Sigmoid colon (tissue), 7 donors: ENCODE measurements around the gene ABCD4. TPM values are rescaled to one million over a fixed set of nuclear protein-coding genes. Genes with fewer than 3 reads are reported as not detected.

ENCODE experiments used
- DNase-seq: peaks from one replicate; pipeline ENCODE4 v3.0.0-alpha.2; 2019
- H3K27ac ChIP-seq, 4 donors: fragments of 200-600 bp; sonication (generic); one replicate each; pipeline ENCODE4 v1.5.1; 2016 to 2019; ENCODE audit warnings: mild to moderate bottlenecking in 1 of 4
- H3K27me3 ChIP-seq, 3 donors: fragments of 200-600 bp; sonication (generic); one replicate each; pipeline ENCODE4 v1.5.1; 2019; ENCODE audit warnings: mild to moderate bottlenecking in 1 of 3
- H3K36me3 ChIP-seq, 4 donors: fragments of 200-600 bp; sonication (generic); one replicate each; pipeline ENCODE4 v1.5.1; 2016 to 2019
- H3K4me1 ChIP-seq, 4 donors: fragments of 200-600 bp; sonication (generic); one replicate each; pipeline ENCODE4 v1.5.1; 2017 to 2019
- H3K4me3 ChIP-seq, 4 donors: fragments of 200-600 bp; sonication (generic); one replicate each; pipeline ENCODE4 v1.5.1; 2017 to 2019; ENCODE audit warnings: mild to moderate bottlenecking in 2 of 4, moderate library complexity in 1 of 4
- H3K9me3 ChIP-seq, 4 donors: fragments of 200-600 bp in 3 of 4; sonication (generic) in 3 of 4; one replicate each; pipeline versions ENCODE4 v1.5.1 to v1.6.1; 2013 to 2019
- EP300 ChIP-seq, 4 donors: sonication (generic); formaldehyde crosslinking; IDR thresholded peaks; one replicate each; pipeline ENCODE4 v1.6.1; 2017; ENCODE audit warnings: antibody characterized with exemption in 4 of 4
- POLR2A ChIP-seq, 2 donors: fragments of 450-650 bp; IDR thresholded peaks; one replicate each; pipeline ENCODE4 v1.6.1; 2016; ENCODE audit warnings: antibody characterized with exemption in 2 of 2, mild to moderate bottlenecking in 2 of 2, moderate library complexity in 2 of 2
- POLR2AphosphoS5 ChIP-seq, 4 donors: sonication (generic); formaldehyde crosslinking; IDR thresholded peaks; one replicate each; pipeline ENCODE4 v1.6.1; 2017; ENCODE audit warnings: antibody characterized with exemption in 4 of 4
- WGBS, 2 donors: extraction: QIAGEN DNeasy Blood & Tissue Kit; methylation state at CpG; one replicate each; pipeline ENCODE4 v1.1.7; 2013; 5-methylcytosine and 5-hydroxymethylcytosine counted together
- intact Hi-C: fragments of 100-400 bp; cut with DNase I; formaldehyde crosslinking; loops from one replicate; pipeline ENCODE4 v1.15.1; 2023
- polyA plus RNA-seq, 3 donors: library from polyadenylated mRNA; stranded (reverse); fragments of 200-250 nt; gene quantifications; one replicate each; pipeline ENCODE4 v1.2.3, GENCODE V29; 2013
- total RNA-seq, 4 donors: library from RNA; depleted of rRNA; stranded (reverse); fragments of >200 nt; gene quantifications; one replicate each; pipeline ENCODE4 v1.1.0, GENCODE V29; 2016
- TF ChIP-seq, protein P1 (sequence below), 4 experiments: fragments of 450-650 bp in 3 of 4; fragments of 200-600 bp in 1 of 4; IDR thresholded peaks; one replicate each; pipeline ENCODE4 v1.5.1; 2016 to 2019; ENCODE audit warnings: antibody characterized with exemption in 4 of 4, mild to moderate bottlenecking in 3 of 4, moderate library complexity in 2 of 4
- donor health status: healthy with polysubstance abuse.
- donor health status: Bipolar disorder and iron deficiency.
- donor health status: healthy.

ABCD4 gene
- total and polyA plus RNA-seq, 7 donors, result 13.6 to 50.1 (median 28.9) TPM

GRCh38 chr14:74267588-74267987 lies 35.1 kb downstream of the ABCD4 start:
- no peaks in the 10 kb centered on the region for H3K4me1 ChIP-seq
- no peaks in the 10 kb centered on the region for H3K27me3 ChIP-seq
- H3K36me3 ChIP-seq, result no peaks in the 10 kb centered on the region
- intact Hi-C loops, result no loop called here
- H3K9me3 ChIP-seq, result no peaks in the 10 kb centered on the region
- H3K27ac ChIP-seq, result no peak overlapping the region
- 63 to 82% methylated on average over 3 of the region's 3 CpGs for WGBS, 2 donors
- DNase-seq, result no peak
- no peak overlapping the region for H3K4me3 ChIP-seq
- TF ChIP-seq EP300 (IDR thresholded peaks at IDR 0.05), result no peak
- no peak for TF ChIP-seq POLR2AphosphoS5 (IDR thresholded peaks at IDR 0.05)
- TF ChIP-seq, protein P1, sequence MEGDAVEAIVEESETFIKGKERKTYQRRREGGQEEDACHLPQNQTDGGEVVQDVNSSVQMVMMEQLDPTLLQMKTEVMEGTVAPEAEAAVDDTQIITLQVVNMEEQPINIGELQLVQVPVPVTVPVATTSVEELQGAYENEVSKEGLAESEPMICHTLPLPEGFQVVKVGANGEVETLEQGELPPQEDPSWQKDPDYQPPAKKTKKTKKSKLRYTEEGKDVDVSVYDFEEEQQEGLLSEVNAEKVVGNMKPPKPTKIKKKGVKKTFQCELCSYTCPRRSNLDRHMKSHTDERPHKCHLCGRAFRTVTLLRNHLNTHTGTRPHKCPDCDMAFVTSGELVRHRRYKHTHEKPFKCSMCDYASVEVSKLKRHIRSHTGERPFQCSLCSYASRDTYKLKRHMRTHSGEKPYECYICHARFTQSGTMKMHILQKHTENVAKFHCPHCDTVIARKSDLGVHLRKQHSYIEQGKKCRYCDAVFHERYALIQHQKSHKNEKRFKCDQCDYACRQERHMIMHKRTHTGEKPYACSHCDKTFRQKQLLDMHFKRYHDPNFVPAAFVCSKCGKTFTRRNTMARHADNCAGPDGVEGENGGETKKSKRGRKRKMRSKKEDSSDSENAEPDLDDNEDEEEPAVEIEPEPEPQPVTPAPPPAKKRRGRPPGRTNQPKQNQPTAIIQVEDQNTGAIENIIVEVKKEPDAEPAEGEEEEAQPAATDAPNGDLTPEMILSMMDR (IDR thresholded peaks at IDR 0.05), result no peak
- no peak for TF ChIP-seq POLR2A (IDR thresholded peaks at IDR 0.05)

DNA sequence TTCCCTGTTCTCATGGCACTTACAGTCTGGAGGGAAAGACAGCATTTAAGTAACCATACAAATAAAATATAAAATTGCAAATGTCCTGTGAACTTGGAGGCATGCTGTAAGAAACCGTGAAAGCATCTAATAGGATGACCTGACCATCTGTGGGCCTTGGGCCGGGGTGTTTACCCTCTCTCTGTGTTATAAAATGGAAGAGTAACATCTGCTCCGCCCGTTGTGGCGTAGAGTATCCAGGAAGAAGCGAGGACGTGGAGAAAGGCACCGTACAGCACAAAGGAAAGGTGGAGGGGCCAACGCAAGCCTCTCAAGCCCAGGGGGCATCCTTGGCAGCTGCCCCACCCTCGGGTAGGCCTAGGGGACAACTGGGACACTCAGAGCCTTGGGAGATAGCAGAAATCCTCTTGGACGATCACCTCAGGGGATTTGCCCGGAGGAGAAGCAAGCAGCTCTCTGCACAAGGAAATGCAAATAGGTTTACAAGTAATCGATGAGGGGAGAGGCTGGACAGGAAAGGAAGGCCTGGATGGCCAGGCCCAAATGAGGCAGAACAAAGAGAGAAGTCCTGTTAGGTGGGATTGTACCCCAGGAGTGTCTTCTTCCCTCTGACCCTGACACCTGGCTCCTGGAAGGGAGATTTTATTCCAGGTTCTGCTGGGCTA lies 37.3 kb downstream of the ABCD4 start:
- no peaks in the 10 kb centered on the region for H3K4me1 ChIP-seq
- H3K36me3 ChIP-seq, result no peaks in the 10 kb centered on the region
- no peak overlapping the region for H3K4me3 ChIP-seq
- H3K9me3 ChIP-seq, result no peaks in the 10 kb centered on the region
- H3K27me3 ChIP-seq, result no peaks in the 10 kb centered on the region
- TF ChIP-seq POLR2AphosphoS5 (IDR thresholded peaks at IDR 0.05) (no peak), POLR2A (IDR thresholded peaks at IDR 0.05) (no peak), EP300 (IDR thresholded peaks at IDR 0.05) (no peak)
- TF ChIP-seq, protein P1 (IDR thresholded peaks at IDR 0.05), result no peak
- 24 to 54% methylated on average over 13 of the region's 13 CpGs for WGBS, 2 donors
- no peak overlapping the region for H3K27ac ChIP-seq
- intact Hi-C loops, result no loop called here
- no peak for DNase-seq

DNA sequence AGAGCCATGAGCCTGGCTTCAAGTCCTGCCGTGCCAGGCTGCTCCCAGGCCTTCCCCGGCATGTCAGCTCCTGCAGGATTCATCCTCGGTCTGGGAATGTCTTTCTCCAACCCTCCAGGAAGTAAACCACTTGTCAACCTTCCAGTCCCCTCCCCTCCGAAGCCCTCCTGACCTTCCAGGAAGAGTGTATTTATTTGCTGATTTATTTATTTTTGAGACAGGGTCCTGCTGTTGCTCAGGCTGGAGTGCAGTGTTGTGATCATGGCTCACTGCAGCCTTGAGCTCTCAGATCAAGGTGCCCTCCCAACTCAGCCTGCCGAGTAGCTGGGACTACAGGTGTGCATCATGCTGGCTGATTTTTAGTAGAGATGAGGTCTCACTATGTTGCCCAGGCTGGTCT lies 38.8 kb downstream of the ABCD4 start:
- no peaks in the 10 kb centered on the region for H3K9me3 ChIP-seq
- no peaks in the 10 kb centered on the region for H3K36me3 ChIP-seq
- TF ChIP-seq EP300 (IDR thresholded peaks at IDR 0.05), result no peak
- H3K27ac ChIP-seq, result no peak overlapping the region
- H3K4me1 ChIP-seq, result no peaks in the 10 kb centered on the region
- H3K4me3 ChIP-seq, result no peak overlapping the region
- 73 to 76% methylated on average over 5 of the region's 5 CpGs for WGBS, 2 donors
- intact Hi-C loops, result no loop called here
- DNase-seq, result no peak
- peaks cover 0 to 3% (median 0%) of the 10 kb centered on the region in 3 donors for H3K27me3 ChIP-seq

DNA sequence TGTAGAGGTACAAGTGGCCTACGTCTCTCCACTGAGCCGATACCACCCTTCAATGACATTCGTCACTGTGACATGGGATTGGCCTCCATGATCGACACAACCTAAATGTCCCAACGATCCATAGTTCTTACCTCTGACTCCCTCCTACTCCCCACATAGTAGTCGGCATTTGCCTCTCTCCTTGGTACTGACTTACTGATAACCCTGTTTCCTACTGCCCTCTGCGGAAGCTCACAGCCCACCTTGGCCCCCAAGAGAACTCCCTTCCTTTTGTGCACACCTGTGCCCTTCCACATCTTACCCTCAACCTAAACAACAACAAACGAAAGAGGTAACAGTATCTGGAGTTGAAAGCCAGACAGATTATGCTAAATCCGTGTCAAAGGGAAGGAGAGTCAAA lies 39.6 kb downstream of the ABCD4 start:
- DNase-seq, result no peak
- peaks cover 0 to 5% (median 4%) of the 10 kb centered on the region in 4 donors for H3K4me1 ChIP-seq
- no peak for TF ChIP-seq POLR2A (IDR thresholded peaks at IDR 0.05)
- TF ChIP-seq POLR2AphosphoS5 (IDR thresholded peaks at IDR 0.05), result no peak
- TF ChIP-seq, protein P1 (IDR thresholded peaks at IDR 0.05), result no peak
- TF ChIP-seq EP300 (IDR thresholded peaks at IDR 0.05), result no peak
- peaks cover 0 to 10% (median under 1%) of the 10 kb centered on the region in 3 donors for H3K27me3 ChIP-seq
- intact Hi-C loops, result no loop called here
- no peak overlapping the region for H3K27ac ChIP-seq
- H3K9me3 ChIP-seq, result no peaks in the 10 kb centered on the region
- no peaks in the 10 kb centered on the region for H3K36me3 ChIP-seq
- no peak overlapping the region for H3K4me3 ChIP-seq
- 84 to 90% methylated on average over 9 of the region's 9 CpGs for WGBS, 2 donors

- H3K4me1 ChIP-seq, result peaks cover 0 to 15% (median 12%) of the 10 kb centered on the region in 4 donors
- H3K36me3 ChIP-seq, result no peaks in the 10 kb centered on the region
- intact Hi-C loops, result no loop called here
- no peak overlapping the region for H3K4me3 ChIP-seq
- no peak for DNase-seq
- H3K27ac ChIP-seq, result no peak overlapping the region
- no peaks in the 10 kb centered on the region for H3K9me3 ChIP-seq
- 94 to 96% methylated on average over 9 of the region's 9 CpGs for WGBS, 2 donors
- H3K27me3 ChIP-seq, result peaks cover 0 to 18% (median 6%) of the 10 kb centered on the region in 3 donors
- TF ChIP-seq, protein P1 (IDR thresholded peaks at IDR 0.05), result no peak
Observed at GRCh38 chr14:74262076-74262475, 40.7 kb downstream of the ABCD4 start.
